ENCODE results near the gene VPS45.

Gene VPS45

GRCh38 chr1:150082494-150082893, 14.9 kb downstream of the VPS45 start:
- Histone ChIP-seq H3K4me3 (ENCODE audit: control insufficient read depth in 1 of 7, extremely low read depth in 1 of 7, insufficient read depth in 4 of 7, low read depth in 2 of 7, low read length in 6 of 7) (no peak overlapping the region), H3K27ac (ENCODE audit: insufficient read depth in 1 of 2, low read depth in 1 of 2, low read length in 2 of 2, poor library complexity in 1 of 2, severe bottlenecking in 2 of 2) (no peak overlapping the region), H3K36me3 (ENCODE audit: control insufficient read depth in 4 of 4, insufficient read depth in 4 of 4, low read length in 3 of 4) (peaks cover 5 to 39% (median 23%) of the 10 kb centered on the region in 4 experiments), H3K9me3 (ENCODE audit: control extremely low read depth in 1 of 5, control insufficient read depth in 4 of 5, insufficient read depth in 2 of 5, low read depth in 1 of 5, low read length in 4 of 5) (no peaks in the 10 kb centered on the region), H3K27me3 (replicated peaks in 2 of 5; ENCODE audit: control insufficient read depth in 4 of 5, insufficient read depth in 5 of 5, low read length in 4 of 5) (no peaks in the 10 kb centered on the region), H3K4me1 (ENCODE audit: control extremely low read depth in 1 of 4, control insufficient read depth in 4 of 4, insufficient read depth in 4 of 4, low read length in 3 of 4) (no peaks in the 10 kb centered on the region)
- POLR2A ChIA-PET: no interaction called here
- WGBS (ENCODE audit: insufficient coverage): 100% methylated on average over 3 of the region's 4 CpGs
- CTCF ChIA-PET: no interaction called here
- no peak for DNase-seq

DNA sequence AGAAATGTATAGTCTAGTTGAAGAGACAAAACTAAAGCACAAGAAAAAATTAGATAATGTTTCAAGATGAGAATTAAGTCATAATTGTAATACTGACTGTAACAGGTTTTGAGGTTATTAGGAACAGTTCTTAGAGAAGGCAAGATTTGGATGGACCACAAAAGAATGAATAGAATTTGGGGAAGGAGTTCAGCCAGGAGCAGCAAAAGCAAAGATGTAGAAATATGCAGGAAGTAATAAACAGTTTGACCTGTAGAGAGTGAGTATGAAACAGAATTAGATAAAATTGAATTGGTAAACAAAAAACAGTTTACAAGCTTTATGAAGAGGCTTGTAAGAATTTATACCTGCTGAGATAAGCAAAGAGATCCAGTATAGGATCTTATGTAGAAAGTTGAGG, 16.3 kb downstream of the VPS45 start:
- H3K4me1 ChIP-seq (ENCODE audit: control extremely low read depth in 1 of 4, control insufficient read depth in 4 of 4, insufficient read depth in 4 of 4, low read length in 3 of 4): no peaks in the 10 kb centered on the region
- no peak for DNase-seq
- ChIA-PET CTCF (interaction anchor here (1.4 kb wide), 1 partner anchor 11 kb away, joined by 3 read pairs; no protein-coding TSS in a partner anchor), POLR2A (no interaction called here)
- H3K36me3 ChIP-seq (ENCODE audit: control insufficient read depth in 4 of 4, insufficient read depth in 4 of 4, low read length in 3 of 4): peaks cover 7 to 37% (median 24%) of the 10 kb centered on the region in 4 experiments
- H3K27me3 ChIP-seq (replicated peaks in 2 of 5; ENCODE audit: control insufficient read depth in 4 of 5, insufficient read depth in 5 of 5, low read length in 4 of 5): no peaks in the 10 kb centered on the region
- no peaks in the 10 kb centered on the region for H3K9me3 ChIP-seq (ENCODE audit: control extremely low read depth in 1 of 5, control insufficient read depth in 4 of 5, insufficient read depth in 2 of 5, low read depth in 1 of 5, low read length in 4 of 5)
- H3K4me3 ChIP-seq (ENCODE audit: control insufficient read depth in 1 of 7, extremely low read depth in 1 of 7, insufficient read depth in 4 of 7, low read depth in 2 of 7, low read length in 6 of 7): no peak overlapping the region
- H3K27ac ChIP-seq (ENCODE audit: insufficient read depth in 1 of 2, low read depth in 1 of 2, low read length in 2 of 2, poor library complexity in 1 of 2, severe bottlenecking in 2 of 2): no peak overlapping the region

- Histone ChIP-seq H3K4me3 (ENCODE audit: control insufficient read depth in 1 of 7, extremely low read depth in 1 of 7, insufficient read depth in 4 of 7, low read depth in 2 of 7, low read length in 6 of 7) (no peak overlapping the region), H3K27me3 (replicated peaks in 2 of 5; ENCODE audit: control insufficient read depth in 4 of 5, insufficient read depth in 5 of 5, low read length in 4 of 5) (no peaks in the 10 kb centered on the region), H3K4me1 (ENCODE audit: control extremely low read depth in 1 of 4, control insufficient read depth in 4 of 4, insufficient read depth in 4 of 4, low read length in 3 of 4) (peaks cover 0 to 5% (median 0%) of the 10 kb centered on the region in 4 experiments), H3K27ac (ENCODE audit: insufficient read depth in 1 of 2, low read depth in 1 of 2, low read length in 2 of 2, poor library complexity in 1 of 2, severe bottlenecking in 2 of 2) (no peak overlapping the region), H3K36me3 (ENCODE audit: control insufficient read depth in 4 of 4, insufficient read depth in 4 of 4, low read length in 3 of 4) (peaks cover 10 to 32% (median 22%) of the 10 kb centered on the region in 4 experiments), H3K9me3 (ENCODE audit: control extremely low read depth in 1 of 5, control insufficient read depth in 4 of 5, insufficient read depth in 2 of 5, low read depth in 1 of 5, low read length in 4 of 5) (no peaks in the 10 kb centered on the region)
- POLR2A ChIA-PET: no interaction called here
- no peak for DNase-seq
- CTCF ChIA-PET: interaction anchor here (1.2 to 1.6 kb wide), 2 partner anchors 12 to 78 kb away, joined by 4 to 6 read pairs; no protein-coding TSS in a partner anchor
- WGBS (ENCODE audit: insufficient coverage): no CpG with 5 or more reads among the region's 2 CpGs
These were observed 17.8 kb downstream of the VPS45 start for GRCh38 chr1:150085406-150085805.

- Histone ChIP-seq H3K36me3 (ENCODE audit: control insufficient read depth in 4 of 4, insufficient read depth in 4 of 4, low read length in 3 of 4) (peaks cover 7 to 27% (median 18%) of the 10 kb centered on the region in 4 experiments), H3K9me3 (ENCODE audit: control extremely low read depth in 1 of 5, control insufficient read depth in 4 of 5, insufficient read depth in 2 of 5, low read depth in 1 of 5, low read length in 4 of 5) (no peaks in the 10 kb centered on the region), H3K27ac (ENCODE audit: insufficient read depth in 1 of 2, low read depth in 1 of 2, low read length in 2 of 2, poor library complexity in 1 of 2, severe bottlenecking in 2 of 2) (no peak overlapping the region), H3K4me1 (ENCODE audit: control extremely low read depth in 1 of 4, control insufficient read depth in 4 of 4, insufficient read depth in 4 of 4, low read length in 3 of 4) (peaks cover 0 to 5% (median 0%) of the 10 kb centered on the region in 4 experiments), H3K27me3 (replicated peaks in 2 of 5; ENCODE audit: control insufficient read depth in 4 of 5, insufficient read depth in 5 of 5, low read length in 4 of 5) (no peaks in the 10 kb centered on the region), H3K4me3 (ENCODE audit: control insufficient read depth in 1 of 7, extremely low read depth in 1 of 7, insufficient read depth in 4 of 7, low read depth in 2 of 7, low read length in 6 of 7) (no peak overlapping the region)
- 100% methylated on average over 1 of the region's 2 CpGs for WGBS (ENCODE audit: insufficient coverage)
- CTCF ChIA-PET: interaction anchor here (0.7 to 1.4 kb wide), 4 partner anchors 8 to 100 kb away, joined by 3 to 7 read pairs (median 4); no protein-coding TSS in a partner anchor
- DNase-seq: no peak
- POLR2A ChIA-PET: no interaction called here
These were observed 19.8 kb downstream of the VPS45 start for GRCh38 chr1:150087415-150087814.

- peak in 2 of 3 donors; percentile 40 to 53 for DNase-seq
- ChIA-PET POLR2A (no interaction called here), CTCF (interaction anchor here (0.7 to 1.3 kb wide), 3 partner anchors 16 to 30 kb away, joined by 3 read pairs; no protein-coding TSS in a partner anchor)
- Histone ChIP-seq H3K4me3 (ENCODE audit: control insufficient read depth in 1 of 7, extremely low read depth in 1 of 7, insufficient read depth in 4 of 7, low read depth in 2 of 7, low read length in 6 of 7) (no peak overlapping the region), H3K4me1 (ENCODE audit: control extremely low read depth in 1 of 4, control insufficient read depth in 4 of 4, insufficient read depth in 4 of 4, low read length in 3 of 4) (peaks cover 0 to 6% (median 2%) of the 10 kb centered on the region in 4 experiments), H3K36me3 (ENCODE audit: control insufficient read depth in 4 of 4, insufficient read depth in 4 of 4, low read length in 3 of 4) (peaks cover 0 to 18% (median 11%) of the 10 kb centered on the region in 4 experiments), H3K9me3 (ENCODE audit: control extremely low read depth in 1 of 5, control insufficient read depth in 4 of 5, insufficient read depth in 2 of 5, low read depth in 1 of 5, low read length in 4 of 5) (no peaks in the 10 kb centered on the region), H3K27ac (ENCODE audit: insufficient read depth in 1 of 2, low read depth in 1 of 2, low read length in 2 of 2, poor library complexity in 1 of 2, severe bottlenecking in 2 of 2) (no peak overlapping the region), H3K27me3 (replicated peaks in 2 of 5; ENCODE audit: control insufficient read depth in 4 of 5, insufficient read depth in 5 of 5, low read length in 4 of 5) (no peaks in the 10 kb centered on the region)
- no CpG with 5 or more reads among the region's 3 CpGs for WGBS (ENCODE audit: insufficient coverage)
These were observed 22.4 kb downstream of the VPS45 start for GRCh38 chr1:150089846-150090520.

GRCh38 chr1:150092180-150092791, 24.7 kb downstream of the VPS45 start:
- ChIA-PET POLR2A (no interaction called here), CTCF (interaction anchor here (0.8 to 1.9 kb wide), 3 partner anchors 20 to 70 kb away, joined by 3 to 6 read pairs (median 4); no protein-coding TSS in a partner anchor)
- WGBS (ENCODE audit: insufficient coverage): 100% methylated on average over 1 of the region's 3 CpGs
- DNase-seq: no peak
- H3K4me1 ChIP-seq (ENCODE audit: control extremely low read depth in 1 of 4, control insufficient read depth in 4 of 4, insufficient read depth in 4 of 4, low read length in 3 of 4): peaks cover 0 to 8% (median 2%) of the 10 kb centered on the region in 4 experiments
- H3K9me3 ChIP-seq (ENCODE audit: control extremely low read depth in 1 of 5, control insufficient read depth in 4 of 5, insufficient read depth in 2 of 5, low read depth in 1 of 5, low read length in 4 of 5): no peaks in the 10 kb centered on the region
- peaks cover 0 to 22% (median 8%) of the 10 kb centered on the region in 4 experiments for H3K36me3 ChIP-seq (ENCODE audit: control insufficient read depth in 4 of 4, insufficient read depth in 4 of 4, low read length in 3 of 4)
- H3K4me3 ChIP-seq (ENCODE audit: control insufficient read depth in 1 of 7, extremely low read depth in 1 of 7, insufficient read depth in 4 of 7, low read depth in 2 of 7, low read length in 6 of 7): no peak overlapping the region
- no peaks in the 10 kb centered on the region for H3K27me3 ChIP-seq (replicated peaks in 2 of 5; ENCODE audit: control insufficient read depth in 4 of 5, insufficient read depth in 5 of 5, low read length in 4 of 5)
- H3K27ac ChIP-seq (ENCODE audit: insufficient read depth in 1 of 2, low read depth in 1 of 2, low read length in 2 of 2, poor library complexity in 1 of 2, severe bottlenecking in 2 of 2): no peak overlapping the region

GRCh38 chr1:150093805-150094204, 26.2 kb downstream of the VPS45 start:
- DNase-seq: no peak
- Histone ChIP-seq H3K27ac (ENCODE audit: insufficient read depth in 1 of 2, low read depth in 1 of 2, low read length in 2 of 2, poor library complexity in 1 of 2, severe bottlenecking in 2 of 2) (no peak overlapping the region), H3K4me3 (ENCODE audit: control insufficient read depth in 1 of 7, extremely low read depth in 1 of 7, insufficient read depth in 4 of 7, low read depth in 2 of 7, low read length in 6 of 7) (no peak overlapping the region), H3K4me1 (ENCODE audit: control extremely low read depth in 1 of 4, control insufficient read depth in 4 of 4, insufficient read depth in 4 of 4, low read length in 3 of 4) (peaks cover 0 to 8% (median 2%) of the 10 kb centered on the region in 4 experiments), H3K9me3 (ENCODE audit: control extremely low read depth in 1 of 5, control insufficient read depth in 4 of 5, insufficient read depth in 2 of 5, low read depth in 1 of 5, low read length in 4 of 5) (no peaks in the 10 kb centered on the region), H3K27me3 (replicated peaks in 2 of 5; ENCODE audit: control insufficient read depth in 4 of 5, insufficient read depth in 5 of 5, low read length in 4 of 5) (no peaks in the 10 kb centered on the region), H3K36me3 (ENCODE audit: control insufficient read depth in 4 of 4, insufficient read depth in 4 of 4, low read length in 3 of 4) (peaks cover 0 to 11% (median 7%) of the 10 kb centered on the region in 4 experiments)
- WGBS (ENCODE audit: insufficient coverage): 92% methylated on average over 1 of the region's 1 CpG
- POLR2A ChIA-PET: no interaction called here
- CTCF ChIA-PET: no interaction called here
